Muscle layer of colon (tissue), 2 donors: ENCODE results near the gene INSRR.

ENCODE experiments used
- H3K27ac ChIP-seq: one replicate; pipeline ENCODE4 v1.7.0; 2013; ENCODE audit warnings: low read depth, mild to moderate bottlenecking, low read length, moderate library complexity
- H3K27me3 ChIP-seq, 2 donors: one replicate each; pipeline ENCODE4 v1.7.0; 2013; ENCODE audit warnings: low read length in 2 of 2, mild to moderate bottlenecking in 2 of 2; ENCODE audit not compliant: insufficient read depth in 2 of 2, control insufficient read depth in 1 of 2
- H3K36me3 ChIP-seq: one replicate; pipeline ENCODE4 v1.7.0; 2013; ENCODE audit warnings: mild to moderate bottlenecking, low read length; ENCODE audit not compliant: insufficient read depth
- H3K4me1 ChIP-seq: one replicate; pipeline ENCODE4 v1.7.0; 2013; ENCODE audit warnings: mild to moderate bottlenecking, low read length; ENCODE audit not compliant: insufficient read depth
- H3K4me3 ChIP-seq, 2 donors: one replicate each; pipeline ENCODE4 v1.7.0; 2013; ENCODE audit warnings: low read length in 2 of 2, low read depth in 1 of 2, mild to moderate bottlenecking in 1 of 2, moderate library complexity in 1 of 2
- H3K9ac ChIP-seq: one replicate; pipeline ENCODE4 v1.7.0; 2013; ENCODE audit warnings: low read length
- H3K9me3 ChIP-seq: one replicate; pipeline ENCODE4 v1.7.0; 2013; ENCODE audit warnings: mild to moderate bottlenecking, low read length
- donor health status: abdominal sarcoma.
- donor health status: Adenocarcinoma of cecum.

INSRR gene

GRCh38 chr1:156795787-156796186 is 63.1 kb downstream of the INSRR start:
- Histone ChIP-seq H3K4me3 (no peak overlapping the region), H3K9me3 (no peaks in the 10 kb centered on the region), H3K27me3 (no peaks in the 10 kb centered on the region), H3K4me1 (no peaks in the 10 kb centered on the region), H3K9ac (no peak overlapping the region), H3K27ac (no peak overlapping the region), H3K36me3 (peaks cover 82% of the 10 kb centered on the region)

GRCh38 chr1:156795374-156795733 is 63.6 kb downstream of the INSRR start:
- H3K4me3 ChIP-seq = no peak overlapping the region

GRCh38 chr1:156794506-156795373 is 64.2 kb downstream of the INSRR start:
- Histone ChIP-seq H3K9me3 (no peaks in the 10 kb centered on the region), H3K4me1 (no peaks in the 10 kb centered on the region), H3K4me3 (no peak overlapping the region), H3K27me3 (no peaks in the 10 kb centered on the region), H3K36me3 (peaks cover 73% of the 10 kb centered on the region), H3K9ac (no peak overlapping the region), H3K27ac (no peak overlapping the region)

More at GRCh38 chr1:156795374-156795733, 63.6 kb downstream of the INSRR start:
- Histone ChIP-seq H3K36me3 (peaks cover 77% of the 10 kb centered on the region), H3K4me1 (no peaks in the 10 kb centered on the region), H3K27me3 (no peaks in the 10 kb centered on the region), H3K9me3 (no peaks in the 10 kb centered on the region), H3K27ac (no peak overlapping the region), H3K9ac (no peak overlapping the region)
